ENCODE measurements around the gene AGPAT4.

AGPAT4 gene

DNA sequence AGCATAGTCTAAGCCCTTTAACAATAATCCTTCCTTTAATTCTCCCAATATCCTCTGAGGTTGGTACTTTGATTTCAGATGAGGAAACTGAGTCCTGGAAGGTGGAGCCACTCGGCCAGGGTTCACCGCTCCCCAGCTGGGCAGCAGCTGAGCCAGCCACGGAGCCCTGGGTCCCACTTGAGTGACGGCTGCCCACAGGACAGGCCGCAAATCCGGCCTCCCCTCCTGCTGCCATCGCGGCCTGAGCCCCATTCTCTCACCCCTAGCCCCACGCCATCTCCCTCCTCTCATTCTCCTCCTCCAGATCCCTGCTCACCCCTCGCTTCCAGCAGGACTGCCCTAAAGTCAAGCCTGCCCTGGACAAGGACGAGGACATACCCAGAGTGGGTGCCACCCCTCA is 41.4 kb downstream of the AGPAT4 start:
- in situ Hi-C loops (cut with MboI; ENCODE audit: low pct_unique_long_range_greater_than_20kb, low sequenced_read_pairs, unreplicated experiment), result no loop called here
- no peak for DNase-seq (ENCODE audit: low spot score)
- TF ChIP-seq, protein P1, sequence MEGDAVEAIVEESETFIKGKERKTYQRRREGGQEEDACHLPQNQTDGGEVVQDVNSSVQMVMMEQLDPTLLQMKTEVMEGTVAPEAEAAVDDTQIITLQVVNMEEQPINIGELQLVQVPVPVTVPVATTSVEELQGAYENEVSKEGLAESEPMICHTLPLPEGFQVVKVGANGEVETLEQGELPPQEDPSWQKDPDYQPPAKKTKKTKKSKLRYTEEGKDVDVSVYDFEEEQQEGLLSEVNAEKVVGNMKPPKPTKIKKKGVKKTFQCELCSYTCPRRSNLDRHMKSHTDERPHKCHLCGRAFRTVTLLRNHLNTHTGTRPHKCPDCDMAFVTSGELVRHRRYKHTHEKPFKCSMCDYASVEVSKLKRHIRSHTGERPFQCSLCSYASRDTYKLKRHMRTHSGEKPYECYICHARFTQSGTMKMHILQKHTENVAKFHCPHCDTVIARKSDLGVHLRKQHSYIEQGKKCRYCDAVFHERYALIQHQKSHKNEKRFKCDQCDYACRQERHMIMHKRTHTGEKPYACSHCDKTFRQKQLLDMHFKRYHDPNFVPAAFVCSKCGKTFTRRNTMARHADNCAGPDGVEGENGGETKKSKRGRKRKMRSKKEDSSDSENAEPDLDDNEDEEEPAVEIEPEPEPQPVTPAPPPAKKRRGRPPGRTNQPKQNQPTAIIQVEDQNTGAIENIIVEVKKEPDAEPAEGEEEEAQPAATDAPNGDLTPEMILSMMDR (IDR thresholded peaks at IDR 0.05; ENCODE audit: extremely low read depth, insufficient read depth, missing control alignments), result no peak

DNA sequence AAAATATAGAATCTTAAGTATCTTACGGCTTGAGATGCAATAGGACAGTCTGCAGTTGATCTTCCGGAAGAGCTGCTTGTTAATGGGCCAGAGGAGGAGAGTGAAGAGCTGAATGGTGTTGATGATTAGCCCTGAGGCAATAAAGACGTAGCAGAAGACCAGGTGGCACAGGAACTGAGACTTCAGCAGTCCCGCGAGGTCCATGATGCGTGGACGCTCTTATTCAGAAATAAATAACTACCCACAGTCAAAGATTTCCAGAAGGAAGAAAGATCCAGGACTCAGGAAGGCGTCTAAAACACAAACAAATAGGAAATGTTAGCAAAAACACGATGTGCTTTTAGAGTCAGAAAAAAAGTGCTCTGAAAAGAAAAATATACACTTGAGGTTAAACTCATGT is 41.9 kb downstream of the AGPAT4 start:
- no peak for DNase-seq (ENCODE audit: low spot score)
- TF ChIP-seq, protein P1 (IDR thresholded peaks at IDR 0.05; ENCODE audit: extremely low read depth, insufficient read depth, missing control alignments), result no peak
- in situ Hi-C loops (cut with MboI; ENCODE audit: low pct_unique_long_range_greater_than_20kb, low sequenced_read_pairs, unreplicated experiment), result no loop called here

DNA sequence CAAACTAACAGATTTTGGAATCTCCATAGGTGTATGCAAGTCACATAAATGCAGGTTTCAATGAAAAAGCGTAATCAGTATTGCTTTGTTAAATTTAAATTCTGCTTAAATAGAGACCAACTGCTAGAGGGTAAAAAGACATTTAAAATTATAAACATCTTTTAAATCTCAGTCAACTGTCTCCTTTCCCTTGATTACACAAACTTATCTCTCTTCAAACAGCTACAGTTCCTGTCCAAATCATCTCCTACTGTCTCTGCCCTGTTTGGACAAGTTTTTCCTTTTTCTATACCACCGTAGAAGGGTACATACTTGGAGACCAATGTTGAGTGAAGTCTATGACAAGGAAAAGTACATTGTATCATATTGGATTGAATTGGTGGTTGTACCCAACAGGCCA is 43.5 kb downstream of the AGPAT4 start:
- TF ChIP-seq, protein P1 (IDR thresholded peaks at IDR 0.05; ENCODE audit: extremely low read depth, insufficient read depth, missing control alignments), result no peak
- in situ Hi-C loops (cut with MboI; ENCODE audit: low pct_unique_long_range_greater_than_20kb, low sequenced_read_pairs, unreplicated experiment), result no loop called here
- DNase-seq (ENCODE audit: low spot score), result no peak

DNA sequence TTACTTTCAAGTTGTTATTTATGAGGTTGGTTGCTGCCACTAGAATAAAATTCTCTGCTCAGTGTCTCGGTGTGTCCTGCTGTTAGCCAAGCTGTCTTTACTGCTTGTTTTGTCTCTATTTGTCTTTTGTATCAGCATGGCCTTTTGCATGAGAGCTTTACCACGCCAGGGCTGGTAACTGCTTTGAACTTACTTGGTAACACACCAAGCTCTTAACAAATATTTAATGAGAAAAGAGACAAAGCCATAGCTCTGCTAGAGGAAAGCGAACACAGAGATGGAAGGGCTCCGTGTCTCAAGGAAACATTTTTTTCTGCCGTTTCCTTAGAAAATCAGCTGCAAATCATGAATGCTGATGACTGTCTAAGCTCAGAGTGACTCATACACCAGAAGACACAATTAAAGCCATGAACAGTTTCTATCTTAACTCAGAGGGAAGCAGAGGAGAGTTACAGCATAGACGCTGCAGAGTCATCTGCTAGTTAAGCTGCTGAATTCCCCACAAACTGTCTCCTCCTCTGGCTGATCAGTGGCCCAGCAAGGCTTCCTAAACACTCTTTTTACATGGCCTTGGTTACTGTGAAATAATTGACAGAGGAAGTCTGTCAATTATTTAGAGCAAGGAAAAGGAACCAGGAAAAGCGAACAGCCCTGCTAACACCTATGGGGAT is 44.8 kb downstream of the AGPAT4 start:
- TF ChIP-seq, protein P1 (IDR thresholded peaks at IDR 0.05; ENCODE audit: extremely low read depth, insufficient read depth, missing control alignments), result no peak
- peak; percentile 46 for DNase-seq (ENCODE audit: low spot score)
- in situ Hi-C loops (cut with MboI; ENCODE audit: low pct_unique_long_range_greater_than_20kb, low sequenced_read_pairs, unreplicated experiment), result no loop called here

DNA sequence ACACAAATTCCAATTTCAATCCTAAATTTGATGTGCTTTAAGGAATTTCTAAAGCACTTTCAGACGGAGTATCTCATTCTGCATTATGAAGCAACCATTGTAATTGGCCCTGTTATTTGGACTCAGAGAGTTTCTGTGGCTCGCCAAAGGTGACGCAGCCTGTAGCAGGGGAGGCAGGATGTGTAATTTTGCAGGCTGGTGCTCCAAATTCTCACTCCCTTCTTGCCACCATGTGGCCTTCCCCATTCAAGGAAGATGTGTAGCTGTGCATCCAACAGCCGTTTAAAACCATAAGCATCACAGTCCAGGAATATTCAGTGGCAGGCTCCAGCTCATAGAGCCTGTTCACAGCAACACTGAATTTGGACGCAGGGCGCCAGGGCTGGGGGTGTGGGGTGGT is 45.8 kb downstream of the AGPAT4 start:
- no peak for DNase-seq (ENCODE audit: low spot score)
- TF ChIP-seq, protein P1 (IDR thresholded peaks at IDR 0.05; ENCODE audit: extremely low read depth, insufficient read depth, missing control alignments), result no peak
- in situ Hi-C loops (cut with MboI; ENCODE audit: low pct_unique_long_range_greater_than_20kb, low sequenced_read_pairs, unreplicated experiment), result no loop called here

DNA sequence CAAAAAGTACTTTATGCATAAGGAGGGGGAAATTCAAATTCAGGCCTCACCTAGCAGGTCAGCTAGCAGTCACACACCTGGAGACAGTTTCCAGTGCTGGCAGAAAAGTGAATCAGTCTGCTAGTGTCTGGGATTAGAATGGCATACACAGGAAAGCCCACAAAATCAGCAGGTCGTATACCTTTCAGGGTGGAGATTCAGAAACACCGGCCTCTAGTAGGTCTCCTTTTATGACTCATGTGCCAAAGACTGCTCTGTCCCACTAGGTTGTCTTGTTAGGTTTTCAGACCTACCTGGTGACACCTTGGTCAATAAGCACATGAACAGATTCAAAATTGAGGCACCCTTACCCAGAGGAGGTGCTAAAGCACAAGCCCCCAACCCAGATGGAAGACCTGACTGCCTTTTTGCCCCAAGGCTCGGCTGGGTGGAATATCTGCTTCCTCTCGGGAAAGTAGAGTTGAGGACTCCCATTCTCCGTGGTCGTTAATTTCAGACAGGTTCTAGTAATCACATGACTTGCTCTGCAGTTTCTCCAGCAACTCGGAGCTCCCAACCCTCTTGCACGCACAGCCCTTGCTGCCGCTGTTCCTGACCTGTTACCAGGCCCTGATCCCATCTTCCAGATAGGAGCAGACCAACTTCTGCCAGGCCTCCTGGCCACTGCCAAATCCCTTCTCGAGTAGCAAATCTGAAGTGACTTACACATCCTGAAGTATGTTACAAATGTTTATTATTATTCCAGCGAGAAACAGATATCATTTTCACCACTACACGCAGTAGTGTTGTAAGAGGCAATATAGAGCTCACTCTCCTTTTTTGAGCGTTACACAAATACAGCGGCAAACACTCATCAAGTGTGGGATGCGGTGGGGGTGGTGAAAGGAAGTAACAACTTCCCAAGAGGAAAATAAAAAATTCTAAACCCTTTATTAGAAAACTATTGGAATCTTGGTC is 46.6 kb downstream of the AGPAT4 start:
- in situ Hi-C loops (cut with MboI; ENCODE audit: low pct_unique_long_range_greater_than_20kb, low sequenced_read_pairs, unreplicated experiment), result no loop called here
- DNase-seq (ENCODE audit: low spot score), result no peak
- TF ChIP-seq, protein P1 (IDR thresholded peaks at IDR 0.05; ENCODE audit: extremely low read depth, insufficient read depth, missing control alignments), result no peak

Data from GM13977 (cell line).